T-cell (primary cell): ENCODE results near the gene DRC3. TPM values are rescaled to one million over a fixed set of nuclear protein-coding genes. Genes with fewer than 3 reads are reported as not detected.

Source experiments
- ATAC-seq, 4 experiments: fragments of 200-7000 bp in 3 of 4; fragments of 150-1000 bp in 1 of 4; cut with Tn5 transposase; replicated peaks in 1 of 4; 1 replicate in 3 of 4; 2 replicates in 1 of 4; pipeline ENCODE4 v1.10.0; 2021; ENCODE audit warnings: moderate library complexity in 3 of 4, mild to moderate bottlenecking in 2 of 4, moderate number of reproducible peaks in 1 of 4
- CTCF ChIA-PET, 2 donors: fragments of 300-600 bp; sonication (Branson Sonifier 250); formaldehyde crosslinking; loops; one replicate each; lab custom pipeline; 2022; ENCODE audit warnings: antibody characterized with exemption in 2 of 2; lab: Charles Lee
- POLR2A ChIA-PET, 2 donors: fragments of 300-600 bp; sonication (Branson Sonifier 250); formaldehyde crosslinking; loops; one replicate each; lab custom pipeline; 2022; ENCODE audit warnings: antibody characterized with exemption in 2 of 2; lab: Charles Lee
- DNase-seq, 35 experiments: peaks; one replicate each; pipeline versions ENCODE4 v3.0.0 to v3.0.0-alpha.2; 2013 to 2023
- H3K27ac ChIP-seq: one replicate; pipeline ENCODE4 v1.5.1; 2013; ENCODE audit warnings: low read length
- H3K27me3 ChIP-seq, 2 experiments: replicated peaks in 1 of 2; 1 replicate in 1 of 2; 2 replicates in 1 of 2; pipeline versions ENCODE4 v1.6.1 to v1.7.0; 2013; ENCODE audit warnings: low read length in 1 of 2, mixed read lengths in 1 of 2; ENCODE audit not compliant: control insufficient read depth in 2 of 2, insufficient read depth in 2 of 2; ENCODE audit errors: extremely low read depth in 1 of 2
- H3K36me3 ChIP-seq, 2 donors: 1 replicate in 1 of 2; 2 replicates in 1 of 2; pipeline versions ENCODE4 v1.6.1 to v1.7.0; 2013; ENCODE audit warnings: low read length in 1 of 2; ENCODE audit not compliant: control insufficient read depth in 2 of 2, insufficient read depth in 1 of 2; ENCODE audit errors: extremely low read depth in 1 of 2
- H3K4me1 ChIP-seq, 2 experiments: 1 replicate in 1 of 2; 2 replicates in 1 of 2; pipeline versions ENCODE4 v1.6.1 to v1.7.0; 2013; ENCODE audit warnings: low read length in 2 of 2, mixed read lengths in 1 of 2; ENCODE audit not compliant: insufficient read depth in 2 of 2, control insufficient read depth in 1 of 2; ENCODE audit errors: extremely low read depth in 1 of 2
- H3K4me3 ChIP-seq, 2 donors: 1 replicate in 1 of 2; 2 replicates in 1 of 2; pipeline versions ENCODE4 v1.5.1 to v1.7.0; 2013; ENCODE audit warnings: mild to moderate bottlenecking in 2 of 2, low read length in 1 of 2, moderate library complexity in 1 of 2; ENCODE audit not compliant: control insufficient read depth in 1 of 2; ENCODE audit errors: extremely low read depth in 1 of 2
- H3K9me3 ChIP-seq: 2 replicates; pipeline ENCODE4 v1.7.0; 2013
- H3K27ac Mint-ChIP-seq, 2 donors: one replicate each; pipeline ENCODE4 v1.8.0; 2020 to 2021; ENCODE audit warnings: mild to moderate bottlenecking in 2 of 2, mixed read lengths in 2 of 2
- H3K27me3 Mint-ChIP-seq, 2 donors: one replicate each; pipeline ENCODE4 v1.8.0; 2021 to 2022; ENCODE audit warnings: mixed read lengths in 2 of 2
- H3K36me3 Mint-ChIP-seq: one replicate; pipeline ENCODE4 v1.8.0; 2021; ENCODE audit warnings: mixed read lengths
- H3K4me1 Mint-ChIP-seq, 3 donors: one replicate each; pipeline ENCODE4 v1.8.0; 2020 to 2022; ENCODE audit warnings: mixed read lengths in 3 of 3, mild to moderate bottlenecking in 1 of 3
- H3K4me3 Mint-ChIP-seq, 3 donors: one replicate each; pipeline ENCODE4 v1.8.0; 2020 to 2022; ENCODE audit warnings: mild to moderate bottlenecking in 3 of 3, mixed read lengths in 3 of 3, moderate library complexity in 3 of 3
- H3K9me3 Mint-ChIP-seq, 3 donors: one replicate each; pipeline ENCODE4 v1.8.0; 2020 to 2022; ENCODE audit warnings: mixed read lengths in 3 of 3
- WGBS: methylation state at CpG from one replicate; pipeline ENCODE4 v1.1.5; 2013; ENCODE audit warnings: missing lambda C conversion rate; ENCODE audit not compliant: insufficient coverage; 5-methylcytosine and 5-hydroxymethylcytosine counted together
- total RNA-seq, 35 experiments: library from RNA in 6 of 35; stranded (reverse) in 6 of 35; fragments of 120-200 nt in 1 of 35; gene quantifications; one replicate each; pipeline versions ENCODE4 v1.2.1 to v1.2.4 and lab custom pipeline; 2013 to 2026

DRC3 gene
- total RNA-seq, 5 donors from 2014 or later (not counting 1 experiment from before 2014, with no cell fraction given): 0.32 to 0.58 (median 0.53) TPM; not detected in 2

- H3K4me1 Mint-ChIP-seq: no peaks in the 10 kb centered on the region
- no peaks in the 10 kb centered on the region for H3K9me3 Mint-ChIP-seq
- H3K27ac Mint-ChIP-seq: no peak overlapping the region
- no peaks in the 10 kb centered on the region for H3K27me3 Mint-ChIP-seq
- no peaks in the 10 kb centered on the region for H3K27me3 ChIP-seq
- no peak overlapping the region for H3K4me3 Mint-ChIP-seq
- ATAC-seq: no peak
- H3K9me3 ChIP-seq: no peaks in the 10 kb centered on the region
- WGBS: 92% methylated on average over 5 of the region's 6 CpGs
- no peak overlapping the region for H3K4me3 ChIP-seq
- peaks cover 35% of the 10 kb centered on the region for H3K36me3 Mint-ChIP-seq
- CTCF ChIA-PET: no interaction called here
- POLR2A ChIA-PET: no interaction called here
- no peak for DNase-seq
- no peak overlapping the region for H3K27ac ChIP-seq
- H3K4me1 ChIP-seq: no peaks in the 10 kb centered on the region
- H3K36me3 ChIP-seq: peaks cover 7 to 9% of the 10 kb centered on the region in 2 donors
Observed at GRCh38 chr17:18014006-18014405, 41.3 kb downstream of the DRC3 start.

- H3K36me3 Mint-ChIP-seq: peaks cover 25% of the 10 kb centered on the region
- POLR2A ChIA-PET: no interaction called here
- DNase-seq (no peak), ATAC-seq (no peak)
- H3K9me3 Mint-ChIP-seq: no peaks in the 10 kb centered on the region
- no peaks in the 10 kb centered on the region for H3K27me3 Mint-ChIP-seq
- Histone ChIP-seq H3K36me3 (peaks cover 5 to 13% of the 10 kb centered on the region in 2 donors), H3K4me1 (no peaks in the 10 kb centered on the region), H3K9me3 (no peaks in the 10 kb centered on the region), H3K27me3 (no peaks in the 10 kb centered on the region), H3K4me3 (no peak overlapping the region), H3K27ac (no peak overlapping the region)
- no peak overlapping the region for H3K4me3 Mint-ChIP-seq
- 89% methylated on average over 4 of the region's 5 CpGs for WGBS
- CTCF ChIA-PET: no interaction called here
- no peaks in the 10 kb centered on the region for H3K4me1 Mint-ChIP-seq
- H3K27ac Mint-ChIP-seq: no peak overlapping the region
Observed at GRCh38 chr17:18015593-18015992, 42.9 kb downstream of the DRC3 start.

- no peaks in the 10 kb centered on the region for H3K27me3 Mint-ChIP-seq
- Histone ChIP-seq H3K27ac (no peak overlapping the region), H3K36me3 (peaks cover 12 to 18% of the 10 kb centered on the region in 2 donors), H3K4me1 (no peaks in the 10 kb centered on the region), H3K4me3 (no peak overlapping the region), H3K9me3 (no peaks in the 10 kb centered on the region), H3K27me3 (no peaks in the 10 kb centered on the region)
- over 99% methylated on average over 8 of the region's 12 CpGs for WGBS
- no peak overlapping the region for H3K4me3 Mint-ChIP-seq
- no peaks in the 10 kb centered on the region for H3K4me1 Mint-ChIP-seq
- H3K36me3 Mint-ChIP-seq: peaks cover 23% of the 10 kb centered on the region
- H3K27ac Mint-ChIP-seq: no peak overlapping the region
- DNase-seq: no peak
- H3K9me3 Mint-ChIP-seq: no peaks in the 10 kb centered on the region
- CTCF ChIA-PET: interaction anchor here in 1 of 2 donors (0.6 to 0.7 kb wide), 2 partner anchors 72 to 498 kb away, joined by 3 to 4 read pairs; no protein-coding TSS in a partner anchor
- ATAC-seq: no peak
- POLR2A ChIA-PET: no interaction called here
Observed at GRCh38 chr17:18016426-18016825, 43.8 kb downstream of the DRC3 start.

- ChIA-PET POLR2A (interaction anchor here in 1 of 2 donors (0.6 kb wide), 1 partner anchor 11 kb away, joined by 3 read pairs; no protein-coding TSS in a partner anchor), CTCF (no interaction called here)
- Mint-ChIP-seq H3K4me3 (no peak overlapping the region), H3K27ac (peak overlapping the region in 1 of 2 donors; percentile 39), H3K27me3 (no peaks in the 10 kb centered on the region), H3K36me3 (peaks cover 19% of the 10 kb centered on the region), H3K9me3 (no peaks in the 10 kb centered on the region), H3K4me1 (no peaks in the 10 kb centered on the region)
- Histone ChIP-seq H3K27ac (no peak overlapping the region), H3K4me3 (no peak overlapping the region), H3K4me1 (no peaks in the 10 kb centered on the region), H3K36me3 (peaks cover 18 to 20% of the 10 kb centered on the region in 2 donors), H3K27me3 (no peaks in the 10 kb centered on the region), H3K9me3 (no peaks in the 10 kb centered on the region)
- WGBS: no CpG with 5 or more reads among the region's 3 CpGs
- ATAC-seq (no peak), DNase-seq (no peak)
Observed at GRCh38 chr17:18017958-18018357, 45.3 kb downstream of the DRC3 start.

DNA sequence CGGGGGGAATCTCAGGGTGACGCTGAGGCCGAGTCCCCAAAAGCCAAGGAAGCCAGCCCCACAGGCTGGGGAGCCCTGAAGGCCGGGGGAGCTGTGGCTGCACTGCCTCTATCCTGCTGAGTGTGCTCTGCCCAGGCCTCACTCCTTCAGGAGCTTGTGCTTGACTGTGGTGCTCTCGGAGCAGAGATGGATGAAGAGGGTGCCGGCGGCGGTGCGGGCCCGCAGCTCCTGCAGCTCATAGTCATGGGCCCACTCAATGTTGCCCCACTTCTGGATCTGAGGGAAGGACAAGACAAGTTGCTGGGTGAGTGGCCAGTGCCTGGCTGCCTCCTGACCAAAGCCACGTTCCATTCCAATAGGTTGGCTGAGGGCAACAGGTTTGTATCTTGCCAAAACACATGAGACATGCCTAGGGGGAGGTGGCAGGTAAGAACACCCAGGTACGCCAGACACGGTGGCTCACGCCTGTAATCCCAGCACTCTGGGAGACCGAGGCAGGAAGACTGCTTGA lies 45.8 kb downstream of the DRC3 start:
- Histone ChIP-seq H3K4me1 (no peaks in the 10 kb centered on the region), H3K36me3 (peaks cover 18 to 19% of the 10 kb centered on the region in 2 donors), H3K9me3 (no peaks in the 10 kb centered on the region), H3K4me3 (no peak overlapping the region), H3K27me3 (no peaks in the 10 kb centered on the region), H3K27ac (no peak overlapping the region)
- Mint-ChIP-seq H3K27ac (no peak overlapping the region), H3K27me3 (no peaks in the 10 kb centered on the region), H3K9me3 (no peaks in the 10 kb centered on the region), H3K36me3 (peaks cover 15% of the 10 kb centered on the region), H3K4me3 (no peak overlapping the region), H3K4me1 (no peaks in the 10 kb centered on the region)
- ChIA-PET CTCF (no interaction called here), POLR2A (interaction anchor here in 1 of 2 donors (0.6 kb wide), 1 partner anchor 11 kb away, joined by 3 read pairs; no protein-coding TSS in a partner anchor)
- ATAC-seq (no peak), DNase-seq (no peak)
- over 99% methylated on average over 11 of the region's 15 CpGs for WGBS

GRCh38 chr17:18019838-18020154 lies 47.1 kb downstream of the DRC3 start:
- no peaks in the 10 kb centered on the region for H3K4me1 ChIP-seq
- H3K27ac ChIP-seq: no peak overlapping the region
- ATAC-seq: no peak
- H3K27me3 ChIP-seq: no peaks in the 10 kb centered on the region
- H3K27me3 Mint-ChIP-seq: no peaks in the 10 kb centered on the region
- H3K4me3 Mint-ChIP-seq: no peak overlapping the region
- H3K4me3 ChIP-seq: no peak overlapping the region
- POLR2A ChIA-PET: no interaction called here
- no CpG with 5 or more reads among the region's 2 CpGs for WGBS
- no peak for DNase-seq
- H3K36me3 ChIP-seq: peaks cover 21 to 24% of the 10 kb centered on the region in 2 donors
- no peak overlapping the region for H3K27ac Mint-ChIP-seq
- no peaks in the 10 kb centered on the region for H3K4me1 Mint-ChIP-seq
- no peaks in the 10 kb centered on the region for H3K9me3 ChIP-seq
- peaks cover 25% of the 10 kb centered on the region for H3K36me3 Mint-ChIP-seq
- CTCF ChIA-PET: no interaction called here
- no peaks in the 10 kb centered on the region for H3K9me3 Mint-ChIP-seq
